Measurements from ENCODE around the gene DMGDH.

DMGDH gene

DNA sequence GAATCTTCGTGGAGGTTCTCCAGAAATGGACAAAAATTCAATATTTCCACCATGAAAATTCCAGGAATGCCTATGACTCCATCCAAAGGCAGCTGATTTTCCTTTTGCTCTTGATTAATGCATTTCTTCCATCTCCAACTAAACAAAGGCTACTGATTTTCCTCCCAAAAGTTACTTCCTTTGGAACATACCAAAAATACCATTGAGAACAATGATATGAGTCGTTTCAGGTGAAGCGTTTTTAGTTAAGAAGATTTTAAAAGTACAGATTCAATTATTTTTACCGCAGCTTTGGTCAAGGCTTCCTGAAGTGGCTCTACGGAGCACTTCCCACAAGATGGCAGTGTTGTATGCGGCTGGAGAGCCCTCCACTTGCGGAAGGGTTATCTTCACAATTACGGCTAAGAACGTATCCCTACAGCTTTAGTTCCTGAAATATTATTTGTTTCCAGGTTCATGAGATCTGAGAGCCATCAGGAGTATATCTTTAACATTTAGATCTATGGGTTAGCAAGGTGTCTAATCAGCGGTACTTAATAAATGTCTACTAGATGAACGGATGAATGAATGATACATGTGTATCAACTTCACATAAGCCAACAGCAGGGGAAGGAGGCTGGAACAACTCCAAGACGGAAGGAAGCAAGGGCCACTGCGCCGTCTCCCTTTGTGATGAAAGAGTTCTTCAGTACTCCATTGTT, 48.5 kb downstream of the DMGDH start:
- TF ChIP-seq, protein P1, sequence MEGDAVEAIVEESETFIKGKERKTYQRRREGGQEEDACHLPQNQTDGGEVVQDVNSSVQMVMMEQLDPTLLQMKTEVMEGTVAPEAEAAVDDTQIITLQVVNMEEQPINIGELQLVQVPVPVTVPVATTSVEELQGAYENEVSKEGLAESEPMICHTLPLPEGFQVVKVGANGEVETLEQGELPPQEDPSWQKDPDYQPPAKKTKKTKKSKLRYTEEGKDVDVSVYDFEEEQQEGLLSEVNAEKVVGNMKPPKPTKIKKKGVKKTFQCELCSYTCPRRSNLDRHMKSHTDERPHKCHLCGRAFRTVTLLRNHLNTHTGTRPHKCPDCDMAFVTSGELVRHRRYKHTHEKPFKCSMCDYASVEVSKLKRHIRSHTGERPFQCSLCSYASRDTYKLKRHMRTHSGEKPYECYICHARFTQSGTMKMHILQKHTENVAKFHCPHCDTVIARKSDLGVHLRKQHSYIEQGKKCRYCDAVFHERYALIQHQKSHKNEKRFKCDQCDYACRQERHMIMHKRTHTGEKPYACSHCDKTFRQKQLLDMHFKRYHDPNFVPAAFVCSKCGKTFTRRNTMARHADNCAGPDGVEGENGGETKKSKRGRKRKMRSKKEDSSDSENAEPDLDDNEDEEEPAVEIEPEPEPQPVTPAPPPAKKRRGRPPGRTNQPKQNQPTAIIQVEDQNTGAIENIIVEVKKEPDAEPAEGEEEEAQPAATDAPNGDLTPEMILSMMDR (IDR thresholded peaks at IDR 0.05; ENCODE audit: low read length, missing control alignments) = peak; percentile 94
- peak; percentile 86 for DNase-seq (ENCODE audit: low read depth)
- peak overlapping the region; percentile 13 for H3K4me3 ChIP-seq (replicated peaks; ENCODE audit: low read depth, low read length)

DNA sequence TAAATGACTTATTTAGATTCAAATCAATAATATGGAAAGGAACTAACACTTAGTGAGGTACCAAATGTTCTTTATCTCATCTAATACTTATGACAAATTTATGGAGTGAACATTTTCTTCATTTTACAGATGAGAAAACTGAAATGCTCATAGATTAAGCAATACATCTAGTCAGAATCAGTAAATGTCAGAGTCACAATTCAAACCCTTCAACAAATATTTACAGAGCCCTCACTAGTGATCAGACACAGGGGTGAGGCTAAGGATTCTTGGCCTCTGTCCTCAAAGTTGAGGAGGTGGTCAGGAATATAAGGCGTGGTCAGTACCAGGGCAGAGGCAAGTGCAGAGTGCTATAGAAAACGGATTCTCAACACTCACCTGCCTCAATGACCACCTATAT, 54.8 kb downstream of the DMGDH start:
- TF ChIP-seq, protein P1 (IDR thresholded peaks at IDR 0.05; ENCODE audit: low read length, missing control alignments) = no peak
- no peak for DNase-seq (ENCODE audit: low read depth)
- H3K4me3 ChIP-seq (replicated peaks; ENCODE audit: low read depth, low read length) = no peak overlapping the region

DNA sequence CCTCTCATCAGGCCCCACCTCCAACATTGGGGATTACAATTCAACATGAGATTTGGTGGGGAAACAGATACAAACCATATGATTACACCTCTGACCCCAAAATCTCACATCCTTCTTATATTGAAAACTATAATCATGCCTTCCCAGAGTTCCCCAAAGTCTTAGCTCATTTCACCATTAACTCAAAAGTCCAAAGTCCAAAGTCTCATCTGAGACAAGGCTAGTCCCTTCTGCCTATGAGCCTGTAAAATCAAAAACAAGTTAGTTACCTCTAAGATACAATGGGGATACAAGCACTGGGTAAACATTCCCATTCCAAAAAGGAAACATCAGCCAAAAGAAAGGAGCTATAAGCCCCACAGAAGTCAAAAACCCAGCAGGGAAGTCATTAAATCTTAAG, 57.6 kb downstream of the DMGDH start:
- H3K4me3 ChIP-seq (replicated peaks; ENCODE audit: low read depth, low read length) = no peak overlapping the region
- no peak for DNase-seq (ENCODE audit: low read depth)
- TF ChIP-seq, protein P1 (IDR thresholded peaks at IDR 0.05; ENCODE audit: low read length, missing control alignments) = no peak

DNA sequence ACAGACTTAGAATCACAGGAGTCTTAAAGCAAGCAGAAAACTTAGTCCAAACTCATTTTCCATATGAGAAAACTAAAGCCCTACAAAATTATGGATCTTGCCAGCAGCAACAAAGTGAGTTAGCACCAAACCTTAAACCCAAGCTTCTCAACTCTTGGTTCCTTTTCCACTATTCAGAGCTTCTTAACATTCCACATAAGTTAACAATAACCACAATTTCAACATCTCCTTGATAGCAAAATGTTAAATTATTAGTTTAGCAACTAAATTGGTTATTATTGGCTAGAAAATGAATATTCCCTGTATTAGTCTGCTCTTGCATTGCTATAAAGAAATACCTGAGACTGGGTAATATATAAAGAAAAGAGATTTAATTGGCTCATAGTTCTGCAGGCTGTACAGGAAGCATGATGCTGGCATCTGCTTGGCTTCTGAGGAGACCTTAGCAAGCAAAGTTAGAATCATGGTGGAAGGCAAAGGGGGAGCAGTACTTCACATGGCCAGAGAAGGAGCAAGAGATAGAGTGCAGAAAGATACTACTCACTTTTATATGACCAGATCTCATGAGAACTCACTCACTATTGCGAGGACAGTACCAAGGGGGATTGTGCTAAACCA, 58.1 kb downstream of the DMGDH start:
- H3K4me3 ChIP-seq (replicated peaks; ENCODE audit: low read depth, low read length) = no peak overlapping the region
- DNase-seq (ENCODE audit: low read depth) = peak; percentile 42
- TF ChIP-seq, protein P1 (IDR thresholded peaks at IDR 0.05; ENCODE audit: low read length, missing control alignments) = peak; percentile 22

DNA sequence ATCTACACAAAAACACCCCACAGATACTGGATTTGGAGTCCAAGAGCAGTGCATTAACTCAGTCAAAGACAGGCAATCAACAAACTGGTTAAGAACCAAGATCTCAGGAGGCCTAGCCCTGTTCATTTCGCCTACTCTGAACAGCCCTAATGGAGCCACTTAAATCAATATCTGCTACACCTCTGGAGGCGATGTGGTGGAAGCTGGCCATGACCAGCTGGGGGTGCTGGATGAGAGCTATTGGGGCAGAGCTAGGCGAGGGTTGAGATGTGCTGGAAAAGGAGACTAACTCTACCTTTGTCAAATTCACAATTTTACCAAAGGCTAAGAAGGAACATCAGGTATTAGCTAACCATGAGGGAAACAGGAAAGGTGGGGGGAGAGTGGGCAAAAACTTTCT, 61.1 kb downstream of the DMGDH start:
- H3K4me3 ChIP-seq (replicated peaks; ENCODE audit: low read depth, low read length) = no peak overlapping the region
- TF ChIP-seq, protein P1 (IDR thresholded peaks at IDR 0.05; ENCODE audit: low read length, missing control alignments) = no peak
- no peak for DNase-seq (ENCODE audit: low read depth)

DNA sequence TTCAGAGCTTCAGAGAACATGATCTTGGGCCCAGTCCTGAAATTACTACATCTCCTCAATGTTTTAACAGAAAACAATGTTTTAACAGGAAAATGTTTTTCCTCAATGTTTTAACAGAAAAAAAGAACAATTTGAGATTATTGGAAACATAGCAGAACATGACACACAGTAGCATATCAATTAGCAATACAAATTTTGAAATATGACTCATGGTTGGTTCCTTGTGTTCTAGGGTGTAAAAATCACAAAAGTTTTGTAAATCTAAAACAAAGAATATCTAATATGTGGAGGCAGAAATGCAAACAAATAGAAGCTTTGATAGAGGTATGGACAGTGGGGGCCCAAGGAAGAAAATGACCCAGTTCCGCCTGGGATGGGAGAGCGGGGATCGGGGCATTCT, 61.6 kb downstream of the DMGDH start:
- TF ChIP-seq, protein P1 (IDR thresholded peaks at IDR 0.05; ENCODE audit: low read length, missing control alignments) = no peak
- H3K4me3 ChIP-seq (replicated peaks; ENCODE audit: low read depth, low read length) = no peak overlapping the region
- no peak for DNase-seq (ENCODE audit: low read depth)
